ENCODE data around the gene TMEM115.

Gene TMEM115

GRCh38 chr3:50352781-50353180 lies 6.5 kb downstream of the TMEM115 start:
- no peak for DNase-seq (ENCODE audit: low spot score)

- DNase-seq (ENCODE audit: low spot score), result no peak
These were observed 8.0 kb downstream of the TMEM115 start for GRCh38 chr3:50351323-50351697.

DNA sequence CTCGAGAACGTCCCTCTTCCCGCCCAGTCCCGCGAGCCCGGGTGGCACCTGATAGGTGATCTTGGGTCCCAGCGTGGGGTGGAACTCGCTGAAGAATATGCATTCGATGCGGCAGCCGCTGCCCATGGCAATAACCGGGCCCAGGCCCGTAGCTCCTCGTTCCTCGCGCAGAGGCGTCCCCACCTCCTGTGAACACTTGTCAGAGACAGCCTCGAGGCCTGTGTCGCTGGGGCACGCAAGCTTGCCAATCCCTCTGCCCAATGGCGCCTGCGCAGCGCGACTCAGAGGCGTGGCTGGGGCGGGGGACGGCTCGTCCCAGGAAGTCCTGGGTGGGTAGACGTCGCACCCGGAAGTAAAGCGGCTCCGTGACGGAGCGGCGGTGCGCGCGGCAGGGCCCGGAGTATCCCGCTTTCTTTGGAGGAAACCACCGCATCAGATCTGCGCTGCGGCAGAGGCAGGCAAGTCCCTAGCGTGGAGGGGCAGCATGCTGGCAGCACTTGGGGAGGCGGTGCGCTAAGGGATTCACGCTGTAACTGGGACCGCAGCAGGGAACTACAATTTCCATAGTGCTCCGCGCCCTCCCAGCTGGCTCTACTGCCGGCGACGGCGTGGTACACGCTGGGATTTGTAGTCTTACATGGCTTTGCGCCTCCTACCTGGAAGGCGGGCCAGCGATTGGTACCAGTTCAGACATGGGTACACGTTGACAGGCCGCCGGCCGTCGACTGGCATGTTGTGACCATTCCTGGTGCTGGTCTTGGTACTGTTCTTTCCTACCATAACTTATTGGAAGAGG lies 8.6 kb downstream of the TMEM115 start, which contains the start of the genes CYB561D2 and NPRL2:
Gene CYB561D2 (plus strand): TSS at position 336 of the 796 bp plus-strand sequence. CDS start 572 bp downstream, outside the sequence.
Gene NPRL2 (minus strand): TSS at position 249 of the 796 bp plus-strand sequence. CDS start 123 bp downstream, at position 126.
- DNase-seq (ENCODE audit: low spot score), result peak; percentile 95

DNA sequence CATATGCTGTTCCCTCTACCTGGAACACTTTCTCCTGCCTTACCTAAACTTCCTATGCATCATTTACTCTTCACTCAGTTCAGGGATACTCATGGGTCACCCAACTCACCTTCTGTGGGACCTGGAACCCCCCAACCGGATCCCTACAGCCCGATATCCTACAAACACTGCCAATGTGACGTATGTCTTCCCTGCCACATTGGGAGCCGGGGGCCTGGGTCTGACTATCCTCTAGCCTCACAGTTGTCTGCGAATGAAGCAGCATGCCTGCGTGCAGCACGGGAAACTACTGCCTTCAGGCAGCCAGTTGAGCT lies 9.2 kb downstream of the TMEM115 start:
- no peak for DNase-seq (ENCODE audit: low spot score)

GRCh38 chr3:50347187-50347813 lies 12.0 kb downstream of the TMEM115 start:
- no peak for DNase-seq (ENCODE audit: low spot score)

- peak; percentile 88 for DNase-seq (ENCODE audit: low spot score)
These were observed 13.6 kb downstream of the TMEM115 start, which contains the start of gene ZMYND10 for GRCh38 chr3:50345586-50346234. Gene ZMYND10, minus strand, starts transcription at chr3:50345732. Its CDS starts 153 bp downstream, at chr3:50345579.

GRCh38 chr3:50345008-50345407 lies 14.3 kb downstream of the TMEM115 start:
- no peak for DNase-seq (ENCODE audit: low spot score)

- DNase-seq (ENCODE audit: low spot score), result no peak
These were observed 16.3 kb downstream of the TMEM115 start for GRCh38 chr3:50342813-50343633.

DNA sequence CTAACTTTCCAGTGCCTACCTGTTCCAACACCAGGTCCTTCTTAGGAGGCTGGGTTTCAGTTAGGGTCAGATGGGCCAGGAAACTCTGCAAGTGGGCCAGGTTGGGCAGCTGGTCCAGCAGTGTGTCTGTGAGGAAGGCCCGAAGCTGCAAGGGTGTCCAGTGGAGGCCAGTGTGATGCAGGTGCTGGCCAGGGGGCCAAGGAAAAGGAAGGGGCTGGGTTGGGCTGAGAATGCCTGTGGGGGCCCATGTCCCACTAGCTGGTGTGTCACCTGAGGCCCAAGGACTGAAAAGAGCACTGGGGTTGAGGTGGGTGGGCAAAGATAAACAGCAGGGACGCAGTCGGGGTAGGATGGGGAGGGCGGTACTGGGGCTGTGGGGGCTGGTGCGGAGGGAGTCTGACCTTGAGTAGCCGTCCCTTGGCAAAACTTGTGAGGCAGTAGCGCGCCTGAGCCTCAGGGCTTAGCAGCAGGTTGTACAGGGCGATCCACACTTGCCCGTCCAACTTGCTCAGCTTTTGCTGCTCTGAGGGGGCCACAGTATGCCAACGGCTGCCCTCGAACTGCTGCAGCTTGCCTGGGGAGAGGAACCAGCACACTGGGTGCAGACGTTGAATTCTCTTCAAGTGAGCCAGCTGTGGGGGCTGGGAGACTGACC lies 17.2 kb downstream of the TMEM115 start:
- no peak for DNase-seq (ENCODE audit: low spot score)

GRCh38 chr3:50341537-50341936 lies 17.8 kb downstream of the TMEM115 start:
- no peak for DNase-seq (ENCODE audit: low spot score)

GRCh38 chr3:50340448-50341329 lies 18.6 kb downstream of the TMEM115 start, which contains the start of gene RASSF1:
Gene RASSF1, minus strand, starts transcription at chr3:50340836. Its CDS starts 31 bp downstream, at chr3:50340805.
- no peak for DNase-seq (ENCODE audit: low spot score)

DNA sequence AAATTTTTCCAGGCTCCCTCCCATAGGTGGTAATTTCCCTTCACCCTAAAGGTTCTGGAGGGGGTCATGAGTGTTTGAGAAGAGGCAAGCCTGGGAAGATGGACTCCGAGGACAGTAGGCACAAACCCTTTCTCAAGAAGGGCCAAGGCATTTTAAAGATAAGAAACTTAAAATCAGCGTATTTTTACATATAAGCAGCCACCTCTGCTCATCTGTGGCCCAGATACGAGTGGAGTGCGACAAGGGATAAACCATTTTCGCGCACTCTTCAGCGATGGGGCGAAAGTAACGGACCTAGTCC lies 19.2 kb downstream of the TMEM115 start:
- DNase-seq (ENCODE audit: low spot score), result no peak

DNA sequence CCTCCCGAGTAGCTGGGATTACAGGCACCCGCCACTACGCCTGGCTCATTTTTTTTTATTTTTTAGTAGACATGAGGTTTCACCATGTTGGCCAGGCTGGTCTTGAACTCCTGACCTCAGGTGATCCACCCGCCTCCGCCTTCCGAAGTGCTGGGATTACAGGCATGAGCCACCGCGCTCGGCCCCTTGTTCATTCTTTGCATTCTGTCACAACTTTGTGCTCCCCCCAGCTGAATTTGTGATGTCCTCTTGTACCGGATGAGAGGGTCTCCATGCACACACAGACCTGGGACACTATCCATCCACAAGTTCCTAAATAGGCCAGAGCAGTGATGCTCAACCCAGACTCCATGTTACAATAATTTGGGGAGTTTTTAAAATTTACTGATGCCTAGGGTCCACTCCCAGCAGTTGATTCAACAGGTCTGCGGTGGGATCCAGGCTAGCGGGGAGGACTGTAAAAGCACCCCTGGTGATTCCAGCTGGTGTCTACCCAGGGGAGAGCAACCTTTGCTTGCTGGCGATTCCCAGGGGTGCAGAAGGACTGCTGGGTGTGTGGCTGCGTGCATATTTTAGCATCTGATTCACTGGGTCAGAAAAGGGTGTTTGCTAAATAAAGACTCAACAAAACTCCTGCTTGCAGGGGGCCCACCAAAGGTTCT lies 19.7 kb downstream of the TMEM115 start:
- no peak for DNase-seq (ENCODE audit: low spot score)

- DNase-seq (ENCODE audit: low spot score), result no peak
These were observed 20.4 kb downstream of the TMEM115 start for GRCh38 chr3:50338965-50339364.

DNA sequence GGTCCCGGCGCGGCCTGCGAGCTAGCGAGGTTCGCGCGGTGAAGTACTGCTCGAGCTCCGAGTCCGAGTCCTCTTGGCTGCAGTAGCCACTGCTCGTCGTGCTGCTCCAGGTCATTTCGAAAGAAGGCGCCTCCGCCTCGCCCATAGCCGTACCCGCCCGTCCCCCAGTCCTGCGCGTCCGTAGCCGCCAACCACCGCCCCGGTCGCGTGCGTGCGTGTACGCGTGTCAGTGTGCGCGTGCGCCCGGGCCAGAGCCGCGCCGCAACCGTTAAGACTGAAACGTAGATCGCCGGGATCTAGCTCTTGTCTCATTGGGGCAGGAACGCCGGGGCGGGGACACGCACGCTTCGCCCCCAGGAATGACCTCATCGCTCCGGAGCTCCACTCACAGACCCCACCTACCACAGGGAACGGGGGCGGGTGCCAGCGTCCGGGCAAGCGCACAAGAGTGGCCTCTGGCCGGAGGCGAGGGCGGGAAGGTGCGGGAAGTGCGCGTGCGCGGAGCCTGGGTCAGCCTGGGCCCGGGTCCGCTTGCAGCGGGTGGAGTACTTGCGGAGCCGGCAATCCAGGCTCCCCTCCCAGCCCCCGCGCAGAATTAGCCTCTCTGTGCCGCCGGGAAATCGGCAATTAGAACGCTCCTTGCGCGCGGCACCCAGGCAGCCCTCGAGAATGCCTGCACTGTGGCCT lies 22.0 kb downstream of the TMEM115 start:
- peak; percentile 99 for DNase-seq (ENCODE audit: low spot score)

GRCh38 chr3:50336452-50337174 lies 22.7 kb downstream of the TMEM115 start:
- DNase-seq (ENCODE audit: low spot score), result no peak

- no peak for DNase-seq (ENCODE audit: low spot score)
These were observed 24.8 kb downstream of the TMEM115 start for GRCh38 chr3:50334339-50335075.

- DNase-seq (ENCODE audit: low spot score), result no peak
These were observed 25.5 kb downstream of the TMEM115 start for GRCh38 chr3:50333744-50334328.
